ENCODE measurements around the gene ABCD1.

- TF ChIP-seq CTCF (IDR thresholded peaks at IDR 0.05) (no peak), EZH2 (IDR thresholded peaks at IDR 0.05) (no peak), EZH2phosphoT487 (IDR thresholded peaks at IDR 0.05) (no peak)
These were observed 37.2 kb downstream of the ABCD1 start for GRCh38 chrX:153761863-153762262.

All from neural progenitor cell (in vitro differentiated cells).